CD4-positive, alpha-beta T cell treated with Interleukin-2 at 100 ng/mL for 4 hours (primary cell): ENCODE results near the gene DNPH1.
A peak's percentile ranks its signal among the peaks of the same experiment; 100 is the strongest.

Source experiments
- DNase-seq: peaks from one replicate; pipeline ENCODE4 v3.0.0-alpha.2; 2020; ENCODE audit warnings: low spot score

Gene DNPH1

DNA sequence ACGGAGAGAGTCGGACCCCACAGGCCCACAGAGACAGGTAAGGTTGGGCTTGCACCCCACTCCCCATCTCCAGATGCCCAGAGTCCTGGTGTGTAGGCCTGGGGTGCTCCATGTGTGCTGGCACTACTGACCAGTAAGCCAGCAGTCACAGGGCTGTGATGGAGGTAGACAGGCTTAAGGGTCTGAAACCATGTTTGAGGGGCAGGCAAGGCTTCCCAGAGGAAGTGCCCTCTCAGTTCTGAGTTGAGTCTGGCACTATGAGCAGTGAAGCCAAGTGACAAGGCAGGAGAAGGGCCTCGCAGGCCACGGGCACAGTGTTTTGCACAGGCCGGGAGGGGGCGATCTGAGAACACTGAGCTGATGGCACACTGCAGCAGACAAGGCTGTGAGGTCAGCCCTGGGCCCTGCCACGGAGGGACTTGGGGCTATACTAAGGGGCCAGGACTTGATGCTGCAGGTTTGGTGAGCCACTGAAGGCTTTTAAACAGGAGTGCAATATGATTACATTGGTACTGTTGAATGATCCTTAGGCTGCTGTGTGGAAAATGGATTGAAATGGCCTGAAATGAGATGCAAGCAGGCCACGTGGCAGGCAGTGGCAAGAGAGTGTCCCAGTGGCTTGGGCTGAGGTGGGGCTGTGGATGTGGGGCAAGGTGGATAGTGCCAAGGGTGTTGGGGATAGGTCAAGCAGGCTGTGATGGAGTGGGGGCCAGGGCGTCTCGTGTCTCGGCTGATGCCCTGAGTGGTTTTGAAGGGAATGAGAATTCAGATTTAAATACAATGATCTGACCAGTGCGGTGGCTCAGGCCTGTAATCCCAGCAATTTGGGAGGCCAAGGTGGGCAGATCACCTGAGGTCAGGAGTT lies 34.3 kb upstream of the DNPH1 start:
- DNase-seq, result peak; percentile 80

DNA sequence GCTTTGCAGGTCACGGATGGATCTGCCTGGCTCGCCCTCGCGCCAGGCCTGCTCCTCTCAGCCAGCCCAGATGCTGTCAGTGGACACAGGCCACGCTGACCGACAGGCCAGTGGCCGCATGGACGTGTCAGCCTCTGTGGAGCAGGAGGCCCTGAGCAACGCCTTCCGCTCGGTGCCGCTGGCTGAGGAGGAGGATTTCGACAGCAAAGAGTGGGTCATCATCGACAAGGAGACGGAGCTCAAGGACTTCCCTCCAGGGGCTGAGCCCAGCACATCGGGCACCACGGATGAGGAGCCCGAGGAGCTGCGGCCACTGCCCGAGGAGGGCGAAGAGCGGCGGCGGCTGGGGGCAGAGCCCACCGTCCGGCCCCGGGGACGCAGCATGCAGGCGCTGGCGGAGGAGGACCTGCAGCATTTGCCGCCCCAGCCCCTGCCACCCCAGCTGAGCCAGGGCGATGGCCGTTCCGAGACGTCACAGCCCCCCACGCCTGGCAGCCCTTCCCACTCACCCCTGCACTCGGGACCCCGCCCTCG lies 33.6 kb upstream of the DNPH1 start:
- no peak for DNase-seq

DNA sequence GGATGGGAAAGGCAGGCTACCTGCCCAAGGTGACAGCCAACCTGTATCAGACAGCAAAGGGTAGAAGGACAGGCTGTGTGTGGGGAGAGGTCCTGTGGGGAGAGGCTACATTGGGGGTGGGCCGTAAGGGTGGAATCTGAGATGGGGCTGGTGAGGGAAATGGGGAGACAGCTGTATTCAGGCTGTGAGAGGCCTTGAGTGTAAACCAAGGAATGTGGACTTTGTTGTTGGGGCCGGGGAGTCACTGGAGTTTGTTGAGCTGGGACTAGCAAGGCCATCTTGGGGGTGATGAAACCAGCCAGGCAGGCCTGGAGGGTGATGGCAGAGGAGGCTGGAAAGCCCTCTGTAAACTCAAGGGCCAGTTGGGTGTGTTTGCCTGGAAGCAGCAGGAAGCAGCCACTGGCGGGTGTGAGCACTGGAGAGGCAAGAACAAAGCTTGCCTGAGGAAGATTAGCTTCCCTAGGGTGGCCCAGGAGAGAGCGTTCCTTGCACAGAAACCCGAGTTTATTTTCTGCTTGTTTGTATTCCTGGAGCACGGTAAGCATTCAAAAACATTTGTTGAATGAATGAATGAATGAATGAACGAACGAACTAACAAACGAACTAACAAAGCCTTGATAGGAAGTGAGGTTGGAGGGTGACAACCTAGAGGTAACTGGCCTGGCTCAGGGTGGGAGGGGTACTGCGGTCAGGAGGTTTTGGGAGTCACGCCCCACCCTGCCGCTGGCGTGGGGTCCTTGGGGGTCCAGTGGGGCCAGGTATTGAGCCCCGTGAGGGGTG lies 32.9 kb upstream of the DNPH1 start:
- no peak for DNase-seq

DNA sequence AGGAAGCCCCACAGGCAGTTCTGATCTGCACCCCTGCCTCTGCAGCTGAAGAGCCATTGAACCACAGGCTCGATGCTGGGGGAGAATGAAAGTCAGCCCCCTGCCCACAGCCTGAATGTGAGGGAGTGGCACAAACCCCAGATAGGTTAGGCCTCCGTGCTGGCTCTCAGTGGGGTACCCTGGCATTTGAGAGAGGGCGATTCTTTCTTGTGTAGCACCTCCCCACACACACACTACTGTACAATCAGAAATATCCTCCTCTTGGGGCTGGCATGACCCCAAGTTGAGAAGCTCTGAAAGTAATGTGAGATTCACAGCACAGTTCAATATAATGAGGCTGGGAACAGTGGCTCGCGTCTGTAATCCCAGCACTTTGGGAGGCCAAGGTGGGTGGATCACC lies 31.9 kb upstream of the DNPH1 start:
- DNase-seq, result no peak

DNA sequence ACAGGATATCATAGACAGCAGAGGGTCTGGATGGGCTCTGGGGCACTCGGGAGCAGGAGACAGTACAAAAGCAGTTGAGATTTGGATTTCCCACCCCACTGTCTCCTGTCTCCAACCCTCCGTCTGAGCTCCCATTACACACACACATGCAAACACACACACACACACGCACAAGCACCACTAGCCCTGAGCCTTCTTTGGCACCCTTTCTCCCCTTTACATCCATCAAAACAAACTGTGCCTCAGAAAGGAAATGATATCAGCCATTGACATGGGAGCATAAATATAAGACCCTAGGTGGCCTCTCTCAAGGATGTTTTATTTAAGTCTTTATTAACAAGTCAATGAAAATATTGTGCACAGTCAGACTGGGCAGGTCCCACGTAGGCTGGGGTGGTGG lies 31.5 kb upstream of the DNPH1 start:
- DNase-seq, result no peak

DNA sequence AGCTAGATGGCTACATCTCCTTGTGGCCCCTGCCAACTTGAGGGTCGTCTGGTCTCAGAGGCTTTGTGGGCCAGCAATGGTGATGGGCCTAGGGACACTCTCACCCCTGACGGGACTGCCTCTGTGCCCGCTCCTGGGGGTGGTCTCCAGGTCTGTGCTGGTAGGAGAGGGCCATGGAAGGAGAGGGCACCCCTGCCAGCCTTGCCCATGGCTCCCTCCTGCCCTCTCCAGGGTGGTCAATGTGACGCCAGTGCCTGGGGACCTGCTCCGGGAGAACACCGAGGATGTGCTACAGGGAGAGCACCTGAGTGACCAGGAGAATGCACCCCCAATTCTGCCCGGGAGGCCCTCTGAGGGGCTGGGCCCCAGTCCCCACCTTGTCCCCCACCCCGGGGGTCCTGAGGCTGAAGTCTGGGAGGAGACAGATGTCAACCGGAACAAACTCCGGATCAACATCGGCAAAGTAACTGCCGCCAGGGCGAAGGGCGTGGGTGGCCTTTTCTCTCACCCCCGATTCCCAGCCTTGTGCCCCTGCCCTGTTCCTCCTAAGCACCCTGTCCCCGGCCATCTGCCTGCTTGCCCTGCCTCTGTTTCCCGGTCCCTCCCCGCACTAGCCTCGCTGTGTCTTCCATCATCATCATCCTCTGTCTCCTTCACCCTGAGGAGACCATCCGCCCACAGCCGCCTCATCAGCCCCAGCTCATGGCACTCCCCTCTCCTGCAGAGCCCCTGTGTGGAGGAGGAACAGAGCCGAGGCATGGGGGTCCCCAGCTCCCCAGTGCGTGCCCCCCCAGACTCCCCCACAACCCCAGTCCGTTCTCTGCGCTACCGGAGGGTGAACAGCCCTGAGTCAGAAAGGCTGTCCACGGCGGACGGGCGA lies 29.8 kb upstream of the DNPH1 start:
- no peak for DNase-seq

- no peak for DNase-seq
Measured at GRCh38 chr6:43258180-43258579, 28.9 kb upstream of the DNPH1 start.

DNA sequence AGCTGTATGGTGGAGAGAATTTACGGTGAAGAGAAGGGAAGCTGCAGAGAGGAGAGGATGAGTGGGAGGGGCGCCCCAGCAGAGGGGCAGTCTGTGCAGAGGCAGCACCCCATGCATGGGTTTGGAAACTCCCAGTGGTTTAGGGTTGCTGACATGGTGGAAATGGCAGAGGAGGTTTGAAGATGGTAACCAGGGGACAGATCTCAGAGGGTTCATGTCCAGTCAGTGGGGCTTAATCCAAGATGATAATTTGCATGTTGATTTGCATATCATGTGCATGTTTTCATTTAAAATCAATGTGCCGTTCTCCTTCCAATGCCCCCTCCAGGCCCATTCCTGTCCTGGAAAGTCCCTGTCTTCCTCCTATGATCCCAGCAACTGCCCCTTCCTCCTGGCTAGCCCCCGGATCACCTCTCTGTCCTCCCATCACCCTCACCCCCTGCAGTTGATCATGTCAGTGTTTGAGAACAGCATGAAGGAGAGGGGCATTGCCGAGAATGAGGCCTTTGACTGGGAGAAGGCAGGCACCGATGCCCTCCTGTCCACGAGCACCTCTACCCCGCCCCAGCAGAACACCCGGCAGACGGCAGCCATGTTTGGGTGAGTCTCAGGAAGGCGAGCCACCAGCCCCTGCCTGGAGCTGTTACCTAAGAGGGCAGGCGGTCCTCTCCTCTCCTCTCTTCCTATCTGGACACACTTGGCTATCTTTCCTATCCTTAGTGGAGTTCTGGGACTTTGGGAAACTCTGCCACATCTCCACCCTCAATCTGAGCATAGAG lies 28.3 kb upstream of the DNPH1 start:
- DNase-seq, result no peak

DNA sequence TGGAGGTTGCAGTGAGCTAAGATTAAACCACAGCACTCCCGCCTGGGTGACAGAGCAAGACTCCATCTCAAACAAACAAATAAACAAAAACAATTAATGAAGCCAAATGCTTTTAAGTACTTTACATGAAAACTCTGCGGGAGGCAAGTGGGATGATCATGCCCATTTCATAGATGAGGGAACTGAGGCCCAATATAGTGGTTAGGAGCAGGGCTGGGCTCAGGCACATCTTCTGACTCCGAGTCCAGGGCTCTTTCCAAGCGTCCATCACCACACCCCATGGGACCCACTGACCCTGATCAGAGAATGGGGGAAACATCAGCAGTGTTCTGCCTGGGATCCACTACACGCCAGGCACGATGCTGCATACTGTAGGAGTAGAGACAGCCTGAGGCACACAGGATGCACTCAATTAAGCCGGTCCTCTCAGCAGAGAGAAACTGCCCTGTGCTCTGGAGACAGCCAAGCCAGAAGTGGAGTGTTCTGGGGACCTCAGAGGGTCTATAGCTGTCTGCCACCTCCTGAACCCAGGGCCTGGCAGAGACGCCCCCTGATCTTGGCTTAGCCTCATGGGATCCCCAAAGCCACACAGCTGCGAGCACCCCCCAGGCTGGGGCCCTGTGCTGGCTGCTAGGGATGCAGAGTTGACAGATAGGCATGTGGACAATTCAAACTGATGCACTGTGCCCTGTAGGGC lies 27.5 kb upstream of the DNPH1 start:
- DNase-seq, result no peak

GRCh38 chr6:43255408-43256054 lies 26.2 kb upstream of the DNPH1 start:
- DNase-seq, result no peak

DNA sequence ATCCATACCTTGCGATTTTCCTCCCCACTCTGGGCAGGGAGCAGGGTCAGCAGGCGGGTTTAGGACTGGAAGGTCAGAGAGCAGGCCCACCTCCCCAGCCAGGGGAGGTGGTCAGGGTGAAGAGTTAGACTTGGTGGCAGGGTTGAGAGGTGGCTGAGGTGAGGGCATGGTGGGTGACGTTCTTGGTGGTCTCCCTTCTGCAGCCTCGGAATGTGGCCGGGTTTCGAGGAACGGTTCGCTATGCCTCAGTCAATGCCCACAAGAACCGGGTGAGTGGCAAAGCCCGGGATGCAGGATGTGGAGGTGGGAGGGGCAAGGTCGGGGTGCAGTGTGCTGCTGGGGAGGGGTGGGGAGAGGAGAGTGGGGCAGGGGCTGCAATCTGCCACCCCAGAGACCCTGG lies 25.6 kb upstream of the DNPH1 start:
- DNase-seq, result no peak

DNA sequence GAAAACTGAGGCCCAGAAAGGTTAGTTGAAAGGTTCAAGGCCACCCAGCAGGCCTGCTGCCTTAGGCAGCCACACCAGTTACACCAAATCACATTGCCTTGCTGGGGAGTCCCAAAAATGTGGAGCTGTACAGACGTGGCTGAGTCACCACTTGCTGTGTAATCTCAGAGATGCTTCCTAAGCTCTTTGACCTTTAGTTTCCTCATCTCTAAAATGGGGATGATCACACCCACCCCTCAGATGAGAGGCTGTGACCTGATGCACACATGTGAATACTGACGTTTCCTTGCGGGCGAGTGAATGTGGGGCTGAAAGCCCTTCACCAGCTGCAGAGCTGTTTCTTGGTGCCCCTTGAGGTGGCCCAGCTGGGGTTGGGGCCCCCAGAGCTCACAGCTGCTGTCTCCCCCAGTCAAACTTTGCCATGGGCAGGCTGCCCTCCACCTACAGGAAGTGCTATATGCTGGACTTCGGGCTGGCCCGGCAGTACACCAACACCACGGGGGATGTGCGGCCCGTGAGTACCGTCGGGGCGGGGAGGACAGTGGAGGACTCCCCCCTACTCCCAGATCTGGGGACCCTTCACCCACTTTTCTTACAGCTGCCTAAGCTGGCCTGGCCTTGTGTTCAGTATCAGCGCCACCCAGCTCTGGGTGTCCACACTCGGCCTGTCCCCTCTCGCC lies 25.0 kb upstream of the DNPH1 start:
- DNase-seq, result no peak

DNA sequence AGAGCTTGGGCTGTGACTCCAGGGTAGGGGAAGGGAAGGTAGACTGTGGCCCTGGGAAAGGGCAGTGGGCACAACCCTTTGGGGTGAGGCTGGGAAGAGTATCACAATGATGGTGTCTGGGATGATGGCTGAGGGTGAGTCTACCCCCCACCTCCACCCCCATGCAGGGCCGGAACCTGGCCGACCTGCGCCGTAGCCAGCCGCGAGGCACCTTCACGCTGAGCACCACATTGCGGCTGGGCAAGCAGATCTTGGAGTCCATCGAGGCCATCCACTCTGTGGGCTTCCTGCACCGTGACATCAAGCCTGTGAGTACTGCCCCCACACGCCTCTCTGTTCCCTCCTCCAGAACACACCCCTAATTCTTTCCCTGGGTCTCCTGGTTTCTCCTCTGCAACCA lies 24.1 kb upstream of the DNPH1 start:
- no peak for DNase-seq

- no peak for DNase-seq
Measured at GRCh38 chr6:43250992-43251373, 21.7 kb upstream of the DNPH1 start.

DNA sequence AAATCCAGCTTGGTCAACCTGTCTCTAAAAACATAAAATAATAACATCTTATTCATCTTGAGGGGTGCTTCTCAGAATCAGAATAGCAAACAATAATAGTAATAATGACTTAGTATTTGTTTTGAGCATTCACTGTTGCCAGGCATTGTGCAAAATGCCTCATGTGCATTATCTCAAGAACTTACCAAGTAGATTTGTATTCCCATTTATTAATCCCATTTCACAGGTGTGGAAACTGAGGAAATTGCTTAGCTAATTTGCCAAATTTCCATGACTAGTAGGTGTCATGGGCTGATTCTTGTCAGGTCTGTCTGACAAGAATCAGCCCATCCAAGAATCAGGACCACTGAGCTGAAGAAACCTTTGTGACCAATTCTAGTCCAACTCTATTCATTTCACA lies 19.5 kb upstream of the DNPH1 start:
- DNase-seq, result no peak

GRCh38 chr6:43248101-43248500 lies 18.8 kb upstream of the DNPH1 start:
- no peak for DNase-seq

- DNase-seq, result peak; percentile 81
Measured at GRCh38 chr6:43247114-43247999, 18.1 kb upstream of the DNPH1 start.

GRCh38 chr6:43246301-43247113 lies 17.2 kb upstream of the DNPH1 start:
- DNase-seq, result no peak
